BJ (cell line): Measurements from ENCODE around the gene PRKCZ. TPM values are rescaled to one million over a fixed set of nuclear protein-coding genes. Genes with fewer than 3 reads are reported as not detected.

Experiments used
- CTCF ChIA-PET: fragments of 350-600 bp; formaldehyde crosslinking; extraction: SDS; loops from one replicate; lab custom pipeline; 2021; ENCODE audit warnings: antibody characterized with exemption, inconsistent platforms; lab: Yijun Ruan, JAX
- POLR2A ChIA-PET: fragments of 300-600 bp; sonication (Branson Sonifier 250); formaldehyde crosslinking; extraction: SDS; loops from one replicate; lab custom pipeline; 2021; ENCODE audit warnings: antibody characterized with exemption; lab: Charles Lee
- DNase-seq: peaks from one replicate; pipeline ENCODE4 v3.0.0-alpha.2; 2011; ENCODE audit warnings: low read depth
- H3K27me3 ChIP-seq: 2 replicates; pipeline ENCODE4 v1.6.0; 2011; ENCODE audit warnings: low read length; ENCODE audit not compliant: control insufficient read depth, insufficient read depth
- H3K36me3 ChIP-seq: 2 replicates; pipeline ENCODE4 v1.5.1; 2011; ENCODE audit warnings: low read length; ENCODE audit not compliant: control insufficient read depth, insufficient read depth
- H3K4me3 ChIP-seq: 2 replicates; pipeline ENCODE4 v1.5.1; 2011; ENCODE audit warnings: low read depth, mild to moderate bottlenecking, control low read depth, low read length
- CTCF ChIP-seq: IDR thresholded peaks from 2 replicates; pipeline ENCODE4 v1.5.1; 2011; ENCODE audit warnings: low read depth, mild to moderate bottlenecking, control low read depth, inconsistent platforms, low read length, moderate library complexity; ENCODE audit not compliant: insufficient read depth
- polyA plus RNA-seq: library from polyadenylated mRNA; depleted of rRNA; stranded (reverse); fragments of >200 nt; gene quantifications from 2 replicates; pipeline ENCODE4 v1.2.3, GENCODE V29; 2011

Gene PRKCZ
- polyA plus RNA-seq, 1 experiment: 2.3 TPM

GRCh38 chr1:2130156-2130555 lies 79.9 kb downstream of the PRKCZ start:
- Histone ChIP-seq H3K4me3 (no peak overlapping the region), H3K36me3 (no peaks in the 10 kb centered on the region), H3K27me3 (no peaks in the 10 kb centered on the region)
- DNase-seq: no peak
- ChIA-PET POLR2A (no interaction called here), CTCF (interaction anchor here (0.8 to 3.3 kb wide), 2 partner anchors 10 to 44 kb away, joined by 3 to 14 read pairs; no protein-coding TSS in a partner anchor)
- TF ChIP-seq CTCF: no peak

GRCh38 chr1:2130871-2131289 lies 80.7 kb downstream of the PRKCZ start:
- no peaks in the 10 kb centered on the region for H3K36me3 ChIP-seq
- no peak for DNase-seq
- no peak overlapping the region for H3K4me3 ChIP-seq
- no peak for TF ChIP-seq CTCF
- POLR2A ChIA-PET: no interaction called here
- no peaks in the 10 kb centered on the region for H3K27me3 ChIP-seq
- CTCF ChIA-PET: interaction anchor here (1.0 to 3.3 kb wide), 3 partner anchors 10 to 85 kb away, joined by 3 to 14 read pairs (median 6); no protein-coding TSS in a partner anchor

- TF ChIP-seq CTCF: peak; percentile 79
- CTCF ChIA-PET: interaction anchor here (0.5 to 3.3 kb wide), 7 partner anchors 8 to 453 kb away, joined by 3 to 38 read pairs (median 8); partner anchors contain the start of gene FAAP20
- POLR2A ChIA-PET: no interaction called here
- DNase-seq: no peak
- peak overlapping the region; percentile 22 for H3K4me3 ChIP-seq
- no peaks in the 10 kb centered on the region for H3K27me3 ChIP-seq
- H3K36me3 ChIP-seq: no peaks in the 10 kb centered on the region
These were observed 82.2 kb downstream of the PRKCZ start for GRCh38 chr1:2132222-2133038.

GRCh38 chr1:2133039-2133878 lies 83.0 kb downstream of the PRKCZ start:
- Histone ChIP-seq H3K27me3 (no peaks in the 10 kb centered on the region), H3K4me3 (peak overlapping the region; percentile 38), H3K36me3 (no peaks in the 10 kb centered on the region)
- TF ChIP-seq CTCF: no peak
- ChIA-PET POLR2A (interaction anchor here (0.6 kb wide), 1 partner anchor 57 kb away, joined by 3 read pairs; no protein-coding TSS in a partner anchor), CTCF (interaction anchor here (0.5 to 2.0 kb wide), 6 partner anchors 18 to 248 kb away, joined by 3 to 38 read pairs (median 6); partner anchors contain the start of gene FAAP20)
- DNase-seq: peak; percentile 93

GRCh38 chr1:2133879-2134215 lies 83.6 kb downstream of the PRKCZ start:
- ChIA-PET CTCF (interaction anchor here (0.6 to 2.0 kb wide), 3 partner anchors 40 to 62 kb away, joined by 3 to 38 read pairs (median 8); partner anchors contain the start of gene FAAP20), POLR2A (no interaction called here)
- TF ChIP-seq CTCF: no peak
- H3K27me3 ChIP-seq: no peaks in the 10 kb centered on the region
- H3K36me3 ChIP-seq: no peaks in the 10 kb centered on the region
- H3K4me3 ChIP-seq: peak overlapping the region; percentile 38
- no peak for DNase-seq
